Nephron (organoid): ENCODE measurements around the gene SMIM13.

ENCODE experiments used
- H3K27ac Mint-ChIP-seq, 3 experiments: 2 replicates each; pipeline ENCODE4 v1.8.0; 2020; ENCODE audit warnings: mixed read lengths in 3 of 3, mild to moderate bottlenecking in 2 of 3, moderate library complexity in 1 of 3
- H3K27me3 Mint-ChIP-seq: 2 replicates; pipeline ENCODE4 v1.8.0; 2021; ENCODE audit warnings: low read depth, mild to moderate bottlenecking, moderate library complexity, mixed read lengths
- H3K36me3 Mint-ChIP-seq: 2 replicates; pipeline ENCODE4 v1.8.0; 2020; ENCODE audit warnings: low read depth, mixed read lengths
- H3K4me1 Mint-ChIP-seq: 2 replicates; pipeline ENCODE4 v1.8.0; 2020; ENCODE audit warnings: mixed read lengths
- H3K4me3 Mint-ChIP-seq, 3 experiments: 2 replicates each; pipeline ENCODE4 v1.8.0; 2020; ENCODE audit warnings: mild to moderate bottlenecking in 3 of 3, mixed read lengths in 3 of 3, moderate library complexity in 2 of 3
- H3K9me3 Mint-ChIP-seq: 2 replicates; pipeline ENCODE4 v1.8.0; 2020; ENCODE audit warnings: mixed read lengths
- CTCF ChIP-seq, 3 experiments: fragments of 200-600 bp; sonication (generic); IDR thresholded peaks; one replicate each; pipeline ENCODE4 v1.5.0; 2021; ENCODE audit warnings: antibody characterized with exemption in 3 of 3; ENCODE audit not compliant: unreplicated experiment in 3 of 3

The SMIM13 gene

GRCh38 chr6:11139051-11139960, 45.7 kb downstream of the SMIM13 start:
- Mint-ChIP-seq H3K4me1 (no peaks in the 10 kb centered on the region), H3K4me3 (no peak overlapping the region), H3K9me3 (no peaks in the 10 kb centered on the region), H3K36me3 (peaks cover 12% of the 10 kb centered on the region), H3K27ac (no peak overlapping the region), H3K27me3 (no peaks in the 10 kb centered on the region)
- TF ChIP-seq CTCF (IDR thresholded peaks at IDR 0.05; ENCODE audit: unreplicated experiment in 3 of 3): no peak

GRCh38 chr6:11140056-11140455, 46.4 kb downstream of the SMIM13 start:
- H3K9me3 Mint-ChIP-seq: no peaks in the 10 kb centered on the region
- no peak overlapping the region for H3K4me3 Mint-ChIP-seq
- peaks cover 4% of the 10 kb centered on the region for H3K36me3 Mint-ChIP-seq
- no peak for TF ChIP-seq CTCF (IDR thresholded peaks at IDR 0.05; ENCODE audit: unreplicated experiment in 3 of 3)
- H3K27me3 Mint-ChIP-seq: no peaks in the 10 kb centered on the region
- H3K27ac Mint-ChIP-seq: no peak overlapping the region
- H3K4me1 Mint-ChIP-seq: no peaks in the 10 kb centered on the region

GRCh38 chr6:11141295-11141694, 47.7 kb downstream of the SMIM13 start:
- H3K36me3 Mint-ChIP-seq: no peaks in the 10 kb centered on the region

GRCh38 chr6:11142296-11143027, 48.8 kb downstream of the SMIM13 start:
- H3K9me3 Mint-ChIP-seq: no peaks in the 10 kb centered on the region

More at GRCh38 chr6:11141295-11141694, 47.7 kb downstream of the SMIM13 start:
- no peaks in the 10 kb centered on the region for H3K9me3 Mint-ChIP-seq
- H3K4me1 Mint-ChIP-seq: no peaks in the 10 kb centered on the region
- H3K27me3 Mint-ChIP-seq: no peaks in the 10 kb centered on the region
- no peak for TF ChIP-seq CTCF (IDR thresholded peaks at IDR 0.05; ENCODE audit: unreplicated experiment in 3 of 3)
- no peak overlapping the region for H3K27ac Mint-ChIP-seq
- no peak overlapping the region for H3K4me3 Mint-ChIP-seq

More at GRCh38 chr6:11142296-11143027, 48.8 kb downstream of the SMIM13 start:
- Mint-ChIP-seq H3K4me1 (no peaks in the 10 kb centered on the region), H3K27me3 (no peaks in the 10 kb centered on the region), H3K36me3 (no peaks in the 10 kb centered on the region), H3K27ac (no peak overlapping the region), H3K4me3 (no peak overlapping the region)
- no peak for TF ChIP-seq CTCF (IDR thresholded peaks at IDR 0.05; ENCODE audit: unreplicated experiment in 3 of 3)
